Kidney epithelial cell (primary cell): ENCODE results near the gene KRT81. TPM values are rescaled to one million over a fixed set of nuclear protein-coding genes. Genes with fewer than 3 reads are reported as not detected.

Source experiments
- DNase-seq: peaks from one replicate; pipeline ENCODE4 v3.0.0-alpha.2; 2010; ENCODE audit warnings: low read depth
- H3K27me3 ChIP-seq: 2 replicates; pipeline ENCODE4 v1.6.0; 2011; ENCODE audit warnings: low read length; ENCODE audit not compliant: control insufficient read depth, insufficient read depth
- H3K36me3 ChIP-seq: 2 replicates; pipeline ENCODE4 v1.5.1; 2011; ENCODE audit warnings: low read length; ENCODE audit not compliant: control insufficient read depth, insufficient read depth
- H3K4me3 ChIP-seq: 2 replicates; pipeline ENCODE4 v1.5.1; 2011; ENCODE audit warnings: low read depth, mild to moderate bottlenecking, control low read depth, low read length
- CTCF ChIP-seq: IDR thresholded peaks from 2 replicates; pipeline ENCODE4 v1.5.1; 2011; ENCODE audit warnings: mild to moderate bottlenecking, moderate library complexity, low read length, control low read depth, inconsistent platforms; ENCODE audit not compliant: insufficient read depth, poor library complexity, severe bottlenecking
- total RNA-seq: library from RNA; depleted of rRNA; stranded (reverse); fragments of >200 nt; gene quantifications from 2 replicates; pipeline ENCODE4 v1.2.3, GENCODE V29; 2015

Gene KRT81
- total RNA-seq, 1 donor from 2014 or later, result 239 TPM

GRCh38 chr12:52285851-52286530 lies 5.3 kb downstream of the KRT81 start:
- no peaks in the 10 kb centered on the region for H3K27me3 ChIP-seq
- no peak overlapping the region for H3K4me3 ChIP-seq
- no peaks in the 10 kb centered on the region for H3K36me3 ChIP-seq
- no peak for TF ChIP-seq CTCF
- no peak for DNase-seq

- Histone ChIP-seq H3K4me3 (no peak overlapping the region), H3K36me3 (no peaks in the 10 kb centered on the region), H3K27me3 (no peaks in the 10 kb centered on the region)
- no peak for DNase-seq
- no peak for TF ChIP-seq CTCF
Measured at GRCh38 chr12:52285172-52285745, 6.1 kb downstream of the KRT81 start.

GRCh38 chr12:52284562-52285171 lies 6.7 kb downstream of the KRT81 start:
- DNase-seq, result no peak
- TF ChIP-seq CTCF, result no peak
- no peaks in the 10 kb centered on the region for H3K36me3 ChIP-seq
- H3K4me3 ChIP-seq, result no peak overlapping the region
- no peaks in the 10 kb centered on the region for H3K27me3 ChIP-seq

GRCh38 chr12:52280796-52281560 lies 10.4 kb downstream of the KRT81 start:
- Histone ChIP-seq H3K27me3 (no peaks in the 10 kb centered on the region), H3K4me3 (no peak overlapping the region), H3K36me3 (no peaks in the 10 kb centered on the region)
- no peak for TF ChIP-seq CTCF
- peak; percentile 85 for DNase-seq

GRCh38 chr12:52280319-52280795 lies 11.0 kb downstream of the KRT81 start:
- no peak for TF ChIP-seq CTCF
- Histone ChIP-seq H3K4me3 (no peak overlapping the region), H3K36me3 (no peaks in the 10 kb centered on the region), H3K27me3 (no peaks in the 10 kb centered on the region)
- DNase-seq, result peak; percentile 75
